Progenitor cell of endocrine pancreas (in vitro differentiated cells): ENCODE measurements around the gene VEGFB. TPM values are rescaled to one million over a fixed set of nuclear protein-coding genes. Genes with fewer than 3 reads are reported as not detected.

ENCODE experiments used
- DNase-seq: peaks from one replicate; pipeline ENCODE4 v3.0.0; 2021; ENCODE audit warnings: low spot score; ENCODE audit not compliant: unreplicated experiment
- H3K27ac Mint-ChIP-seq: 2 replicates; pipeline ENCODE4 v1.8.0; 2021; ENCODE audit warnings: mild to moderate bottlenecking, moderate library complexity, mixed read lengths
- H3K27me3 Mint-ChIP-seq: 2 replicates; pipeline ENCODE4 v1.8.0; 2021; ENCODE audit warnings: mixed read lengths
- H3K36me3 Mint-ChIP-seq: 2 replicates; pipeline ENCODE4 v1.8.0; 2022; ENCODE audit warnings: mixed read lengths; ENCODE audit not compliant: insufficient read depth
- H3K4me1 Mint-ChIP-seq: 2 replicates; pipeline ENCODE4 v1.8.0; 2021; ENCODE audit warnings: low read depth, mixed read lengths
- H3K4me3 Mint-ChIP-seq: 2 replicates; pipeline ENCODE4 v1.8.0; 2021; ENCODE audit warnings: low read depth, mild to moderate bottlenecking, moderate library complexity, mixed read lengths
- H3K9me3 Mint-ChIP-seq: 2 replicates; pipeline ENCODE4 v1.8.0; 2021; ENCODE audit warnings: low read depth, mixed read lengths
- total RNA-seq: library from RNA; stranded (reverse); gene quantifications from 2 replicates; pipeline ENCODE4 v1.2.1, GENCODE V29; 2021
- TF ChIP-seq, protein P1 (sequence below): fragments of 200-600 bp; sonication (generic); IDR thresholded peaks from one replicate; pipeline ENCODE4 v1.5.0; 2021; ENCODE audit warnings: antibody characterized with exemption, mild to moderate bottlenecking; ENCODE audit not compliant: unreplicated experiment

The VEGFB gene
- total RNA-seq, 1 donor from 2014 or later, result 68.2 TPM

DNA sequence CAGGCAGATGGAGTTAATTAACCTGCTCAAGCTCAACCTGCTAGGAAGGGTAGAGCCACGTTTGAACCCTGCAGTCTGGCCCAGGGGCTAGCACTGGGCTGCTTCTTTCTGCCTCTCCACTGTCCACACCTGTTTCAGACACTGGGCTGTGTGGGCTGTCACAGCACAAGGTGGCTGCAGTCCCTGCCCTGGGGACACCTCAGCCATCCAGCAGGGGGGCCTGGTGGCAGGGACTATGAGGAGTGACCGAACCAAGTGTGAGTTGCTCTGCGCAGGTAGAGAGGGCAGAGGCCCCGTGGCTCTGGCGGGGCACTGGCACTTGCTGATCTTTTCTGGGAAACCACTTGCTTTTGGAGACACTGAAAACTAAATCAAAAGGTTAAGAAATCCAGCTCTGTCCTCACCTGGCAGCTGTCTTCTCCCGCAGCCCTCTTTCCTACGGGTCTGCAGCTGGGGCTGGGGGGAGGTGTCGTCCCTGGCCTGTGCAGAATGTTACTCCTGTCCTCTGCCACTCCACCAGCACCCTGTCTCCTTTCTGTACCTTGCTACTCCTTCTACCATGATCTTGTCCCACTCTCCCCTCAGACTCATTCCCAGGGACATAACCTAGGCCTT lies 44.3 kb downstream of the VEGFB start:
- Mint-ChIP-seq H3K4me3 (no peak overlapping the region), H3K27ac (no peak overlapping the region), H3K9me3 (no peaks in the 10 kb centered on the region), H3K36me3 (peaks cover 7% of the 10 kb centered on the region), H3K27me3 (no peaks in the 10 kb centered on the region), H3K4me1 (no peaks in the 10 kb centered on the region)
- no peak for DNase-seq
- TF ChIP-seq, protein P1, sequence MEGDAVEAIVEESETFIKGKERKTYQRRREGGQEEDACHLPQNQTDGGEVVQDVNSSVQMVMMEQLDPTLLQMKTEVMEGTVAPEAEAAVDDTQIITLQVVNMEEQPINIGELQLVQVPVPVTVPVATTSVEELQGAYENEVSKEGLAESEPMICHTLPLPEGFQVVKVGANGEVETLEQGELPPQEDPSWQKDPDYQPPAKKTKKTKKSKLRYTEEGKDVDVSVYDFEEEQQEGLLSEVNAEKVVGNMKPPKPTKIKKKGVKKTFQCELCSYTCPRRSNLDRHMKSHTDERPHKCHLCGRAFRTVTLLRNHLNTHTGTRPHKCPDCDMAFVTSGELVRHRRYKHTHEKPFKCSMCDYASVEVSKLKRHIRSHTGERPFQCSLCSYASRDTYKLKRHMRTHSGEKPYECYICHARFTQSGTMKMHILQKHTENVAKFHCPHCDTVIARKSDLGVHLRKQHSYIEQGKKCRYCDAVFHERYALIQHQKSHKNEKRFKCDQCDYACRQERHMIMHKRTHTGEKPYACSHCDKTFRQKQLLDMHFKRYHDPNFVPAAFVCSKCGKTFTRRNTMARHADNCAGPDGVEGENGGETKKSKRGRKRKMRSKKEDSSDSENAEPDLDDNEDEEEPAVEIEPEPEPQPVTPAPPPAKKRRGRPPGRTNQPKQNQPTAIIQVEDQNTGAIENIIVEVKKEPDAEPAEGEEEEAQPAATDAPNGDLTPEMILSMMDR, result no peak

DNA sequence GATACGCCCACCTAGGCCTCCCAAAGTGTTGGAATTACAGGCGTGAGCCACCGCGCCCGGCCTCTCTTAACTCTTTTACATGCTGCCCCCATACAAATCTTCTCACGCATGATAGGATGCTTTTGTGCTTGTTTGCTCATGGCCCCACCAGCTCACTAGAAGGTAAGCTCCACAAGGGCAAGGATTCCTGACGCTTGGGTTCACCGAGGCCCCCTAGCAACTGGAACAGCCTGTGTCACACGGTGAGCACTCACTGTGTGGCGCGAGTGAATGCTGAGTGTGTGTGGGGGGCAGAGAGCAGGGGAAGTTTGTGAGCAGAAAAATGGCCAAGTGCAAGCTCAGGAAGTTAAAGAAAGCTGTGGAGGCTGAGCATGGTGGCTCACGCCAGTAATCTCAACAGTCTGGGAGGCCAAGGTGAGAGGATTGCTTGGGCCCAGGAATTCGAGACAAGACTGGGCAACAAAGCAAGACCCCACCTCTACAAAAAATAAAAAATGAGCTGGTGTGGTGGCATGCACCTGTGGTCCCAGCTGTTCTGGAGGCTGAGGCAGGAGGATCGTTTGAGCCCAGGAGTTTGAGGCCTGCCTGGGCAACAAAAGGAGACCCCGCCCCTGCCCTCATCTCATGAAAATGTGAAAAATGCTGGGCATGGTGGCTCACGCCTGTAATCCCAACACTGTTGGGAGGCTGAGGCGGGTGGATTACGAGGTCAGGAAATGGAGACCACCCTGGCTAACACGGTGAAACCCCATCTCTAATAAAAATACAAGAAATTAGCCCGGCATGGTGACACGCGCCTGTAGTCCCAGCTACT lies 47.8 kb downstream of the VEGFB start:
- Mint-ChIP-seq H3K4me3 (no peak overlapping the region), H3K36me3 (peaks cover 7% of the 10 kb centered on the region)
- TF ChIP-seq, protein P1, result no peak

DNA sequence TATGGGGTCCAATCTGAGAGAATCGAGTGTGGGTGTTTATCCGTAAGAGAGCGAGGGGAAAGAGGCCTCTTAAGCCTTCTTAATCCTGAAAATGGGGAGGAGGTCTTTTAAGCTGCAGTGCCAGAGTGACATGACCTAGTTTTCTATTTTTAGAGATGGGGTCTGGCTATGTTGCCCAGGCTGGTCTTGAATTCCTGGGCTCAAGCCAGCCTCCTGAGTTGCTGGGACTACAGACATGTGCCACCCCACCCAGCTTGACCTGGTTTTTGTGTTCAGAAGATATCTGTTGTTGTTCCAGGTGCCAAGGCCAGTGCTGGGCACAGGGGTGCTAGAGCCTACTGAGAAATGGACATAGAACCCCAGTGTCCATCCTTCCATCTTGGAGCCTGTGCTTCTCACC lies 48.7 kb downstream of the VEGFB start:
- peaks cover 7% of the 10 kb centered on the region for H3K36me3 Mint-ChIP-seq
- TF ChIP-seq, protein P1, result no peak
- peak overlapping the region; percentile 80 for H3K4me3 Mint-ChIP-seq
- no peaks in the 10 kb centered on the region for H3K9me3 Mint-ChIP-seq
- peaks cover 7% of the 10 kb centered on the region for H3K4me1 Mint-ChIP-seq
- no peak for DNase-seq
- H3K27ac Mint-ChIP-seq, result no peak overlapping the region
- H3K27me3 Mint-ChIP-seq, result no peaks in the 10 kb centered on the region

More for the DNA sequence above, 47.8 kb downstream of the VEGFB start:
- no peaks in the 10 kb centered on the region for H3K27me3 Mint-ChIP-seq
- peaks cover 7% of the 10 kb centered on the region for H3K4me1 Mint-ChIP-seq
- no peak for DNase-seq
- no peak overlapping the region for H3K27ac Mint-ChIP-seq
- H3K9me3 Mint-ChIP-seq, result no peaks in the 10 kb centered on the region

DNA sequence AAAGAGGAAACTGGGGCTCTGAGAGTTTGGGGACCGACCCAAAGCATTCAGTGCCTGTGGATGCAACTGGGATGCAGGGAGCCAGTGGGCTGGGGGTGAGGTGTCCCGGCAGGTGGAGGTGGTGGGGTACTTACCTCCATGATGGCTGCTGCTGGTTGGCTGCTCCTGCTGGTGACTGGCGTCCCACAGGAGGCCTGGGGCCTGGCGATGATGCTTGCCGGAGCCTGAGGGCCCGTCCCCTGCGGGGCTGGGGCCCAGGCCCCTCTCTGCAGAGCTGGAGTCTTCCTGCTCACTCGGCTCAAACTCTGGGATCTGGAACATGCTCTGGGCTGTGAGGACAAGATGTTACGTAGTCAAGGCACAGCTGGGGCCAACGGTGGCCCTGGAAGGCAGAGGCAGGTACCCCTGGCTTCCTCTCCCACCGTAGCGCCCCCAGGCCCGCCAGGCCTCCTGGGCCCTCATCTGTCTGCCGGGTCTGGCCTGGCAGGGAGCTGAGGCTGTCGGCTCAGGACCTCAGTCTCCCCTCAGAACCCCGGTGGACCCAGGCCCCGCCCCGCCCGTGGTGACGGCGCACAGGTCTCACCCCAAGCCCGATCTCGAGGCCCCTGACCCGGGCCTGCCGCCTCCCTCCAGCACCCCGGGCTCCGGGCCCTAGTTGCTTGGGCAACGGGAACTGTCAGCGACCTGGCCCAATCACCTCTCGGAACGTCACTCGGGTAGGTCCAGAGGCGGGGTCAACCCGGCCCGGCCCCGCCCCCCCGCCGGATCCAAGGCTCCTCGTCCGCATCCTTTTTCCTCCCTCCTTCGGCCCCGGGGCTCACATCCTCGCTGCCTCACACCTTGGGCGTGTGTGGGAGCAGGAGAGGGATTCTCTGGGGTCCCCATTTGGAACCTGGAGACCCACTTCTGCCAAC lies 49.9 kb downstream of the VEGFB start, which contains the start of gene BAD:
TSS of gene BAD (minus strand) at position 618 of the 914 bp plus-strand sequence. CDS start at position 321, 297 bp downstream.
- DNase-seq, result peak; percentile 92
- Mint-ChIP-seq H3K36me3 (peaks cover 2% of the 10 kb centered on the region), H3K27ac (peak within 1 kb of the TSS; percentile 88), H3K4me1 (peaks cover 7% of the 10 kb centered on the region), H3K27me3 (peaks cover 2% of the 10 kb centered on the region), H3K4me3 (peak within 1 kb of the TSS; percentile 81), H3K9me3 (no peaks in the 10 kb centered on the region)
- TF ChIP-seq, protein P1, result no peak
